Smooth muscle cell (in vitro differentiated cells): ENCODE data around the gene ZFP36L1. TPM values are rescaled to one million over a fixed set of nuclear protein-coding genes. Genes with fewer than 3 reads are reported as not detected.

Experiments used
- DNase-seq: peaks from one replicate; lab custom pipeline; 2025; ENCODE audit not compliant: unreplicated experiment; lab: John Stamatoyannopoulos, UW
- H2AFZ ChIP-seq: fragments of 200-600 bp; sonication (generic); 2 replicates; pipeline ENCODE4 v1.6.0; 2016; ENCODE audit warnings: antibody characterized with exemption, low read depth, mild to moderate bottlenecking
- H3F3A ChIP-seq: fragments of 200-600 bp; sonication (generic); 2 replicates; pipeline ENCODE4 v1.6.0; 2017; ENCODE audit warnings: antibody characterized with exemption, low read depth
- H3K27ac ChIP-seq: fragments of 200-600 bp; sonication (generic); 2 replicates; pipeline ENCODE4 v1.5.1; 2016; ENCODE audit warnings: low read depth, mild to moderate bottlenecking
- H3K27me3 ChIP-seq: fragments of 200-600 bp; sonication (generic); 2 replicates; pipeline ENCODE4 v1.6.1; 2016; ENCODE audit warnings: low read depth, mild to moderate bottlenecking
- H3K36me3 ChIP-seq: fragments of 200-600 bp; sonication (generic); 2 replicates; pipeline ENCODE4 v1.5.1; 2016; ENCODE audit warnings: low read depth
- H3K4me1 ChIP-seq: fragments of 200-600 bp; sonication (generic); 2 replicates; pipeline ENCODE4 v1.5.1; 2016; ENCODE audit warnings: low read depth
- H3K4me2 ChIP-seq: fragments of 200-600 bp; sonication (generic); 2 replicates; pipeline ENCODE4 v1.6.0; 2016; ENCODE audit warnings: mild to moderate bottlenecking
- H3K4me3 ChIP-seq: fragments of 200-600 bp; sonication (generic); 2 replicates; pipeline ENCODE4 v1.5.1; 2016; ENCODE audit warnings: mild to moderate bottlenecking
- H3K79me2 ChIP-seq: fragments of 200-600 bp; sonication (generic); 2 replicates; pipeline ENCODE4 v1.6.0; 2016; ENCODE audit warnings: low read depth, mild to moderate bottlenecking
- H3K9ac ChIP-seq: fragments of 200-600 bp; sonication (generic); 2 replicates; pipeline ENCODE4 v1.6.0; 2016; ENCODE audit warnings: low read depth
- H3K9me3 ChIP-seq: fragments of 200-600 bp; sonication (generic); replicated peaks from 2 replicates; pipeline ENCODE4 v1.5.1; 2016; ENCODE audit warnings: low read depth
- H4K20me1 ChIP-seq: fragments of 200-600 bp; sonication (generic); 2 replicates; pipeline ENCODE4 v1.6.0; 2016; ENCODE audit warnings: low read depth
- CTCF ChIP-seq: fragments of 200-600 bp; sonication (generic); IDR thresholded peaks from 2 replicates; pipeline ENCODE4 v1.5.1; 2017; ENCODE audit warnings: borderline replicate concordance, mild to moderate bottlenecking, antibody characterized with exemption; ENCODE audit not compliant: insufficient read depth, poor library complexity, severe bottlenecking
- WGBS: methylation state at CpG from one replicate; pipeline ENCODE4 v1.1.7; 2016; ENCODE audit warnings: low lambda C conversion rate; 5-methylcytosine and 5-hydroxymethylcytosine counted together
- polyA plus RNA-seq: library from polyadenylated mRNA; unstranded; fragments of >200 nt; fragmentation: Nextera tagmentation; extraction: Ambion mirVana; gene quantifications from 2 replicates; pipeline ENCODE4 v1.2.1, GENCODE V29; 2016
- total RNA-seq: library from RNA; depleted of rRNA; stranded (reverse); fragments of >200 nt; gene quantifications from 2 replicates; pipeline ENCODE4 v1.2.3, GENCODE V29; 2014

Gene ZFP36L1
- total and polyA plus RNA-seq, 2 experiments from 2014 or later: 166 to 418 TPM

DNA sequence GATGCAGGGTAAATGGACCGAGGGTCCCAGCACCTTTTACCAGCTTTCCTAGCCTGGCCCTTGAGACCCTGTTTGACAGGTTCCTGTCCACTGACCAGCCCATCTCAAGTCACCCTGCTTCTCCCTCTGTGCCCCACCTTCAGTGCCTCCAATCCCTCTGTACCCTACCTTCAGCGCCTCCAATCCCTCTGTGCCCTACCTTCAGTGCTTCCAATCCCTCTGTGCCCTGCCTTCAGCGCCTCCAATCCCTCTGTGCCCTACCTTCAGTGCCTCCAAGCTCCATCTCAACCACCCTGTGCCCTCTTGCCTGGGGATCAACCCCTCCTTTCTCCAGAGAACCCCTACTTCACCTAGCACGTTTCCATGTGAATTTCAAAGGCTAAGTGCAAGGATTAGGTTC is 54.3 kb downstream of the ZFP36L1 start:
- Histone ChIP-seq H2AFZ (no peak overlapping the region), H3K4me2 (no peak overlapping the region), H3F3A (peaks cover 4% of the 10 kb centered on the region), H3K4me1 (peaks cover 12% of the 10 kb centered on the region), H3K9me3 (no peaks in the 10 kb centered on the region), H3K4me3 (no peak overlapping the region), H3K36me3 (no peaks in the 10 kb centered on the region), H3K27me3 (no peaks in the 10 kb centered on the region), H4K20me1 (no peaks in the 10 kb centered on the region), H3K9ac (no peak overlapping the region), H3K27ac (no peak overlapping the region), H3K79me2 (no peaks in the 10 kb centered on the region)
- DNase-seq: no peak
- TF ChIP-seq CTCF: no peak
- 81% methylated on average over 4 of the region's 4 CpGs for WGBS

Other genes with a start within 250 kb of the ZFP36L1 start
- 361 and 422 TPM in 2 replicates for gene ACTN1, start 186.2 kb upstream of the ZFP36L1 start, total RNA-seq
- gene ACTN1, start 186.2 kb upstream of the ZFP36L1 start, polyA plus RNA-seq: 741 and 806 TPM in 2 replicates